HG03066 (cell line): ENCODE data around the gene GOLGA6L1.
"Not testable (repeated sequence)": the region's sequence is repeated elsewhere in the genome, so short reads cannot be mapped to it uniquely, and the experiment has no call there.

Experiments
- ATAC-seq: cut with Tn5 transposase; IDR thresholded peaks from one replicate; pipeline ENCODE4 v1.9.1; 2021; ENCODE audit warnings: low read depth; ENCODE audit not compliant: unreplicated experiment

Gene GOLGA6L1, protein sequence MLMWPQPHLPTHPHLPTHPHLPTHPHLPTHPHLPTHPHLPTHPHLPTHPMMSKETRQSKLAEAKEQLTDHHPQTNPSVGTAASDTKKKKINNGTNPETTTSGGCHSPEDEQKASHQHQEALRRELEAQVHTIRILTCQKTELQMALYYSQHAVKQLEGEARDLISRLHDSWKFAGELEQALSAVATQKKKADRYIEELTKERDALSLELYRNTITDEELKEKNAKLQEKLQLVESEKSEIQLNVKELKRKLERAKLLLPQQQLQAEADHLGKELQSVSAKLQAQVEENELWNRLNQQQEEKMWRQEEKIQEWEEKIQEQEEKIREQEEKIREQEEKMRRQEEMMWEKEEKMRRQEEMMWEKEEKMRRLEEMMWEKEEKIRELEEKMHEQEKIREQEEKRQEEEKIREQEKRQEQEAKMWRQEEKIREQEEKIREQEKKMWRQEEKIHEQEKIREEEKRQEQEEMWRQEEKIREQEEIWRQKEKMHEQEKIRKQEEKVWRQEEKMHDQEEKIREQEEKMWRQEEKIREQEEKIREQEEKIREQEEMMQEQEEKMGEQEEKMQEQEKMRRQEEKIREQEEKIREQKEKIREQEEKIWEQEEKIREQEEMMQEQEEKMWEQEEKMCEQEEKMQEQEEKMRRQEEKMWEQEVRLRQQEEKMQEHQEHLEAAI

GRCh38 chr15:23136722-23137121, at the start of gene GOLGA6L1:
Gene GOLGA6L1 (minus strand): TSS chr15:23136822. CDS start chr15:23136731, 91 bp downstream.
- ATAC-seq = not testable (repeated sequence)

- ATAC-seq = not testable (repeated sequence)
Measured at GRCh38 chr15:23181201-23181600, 44.6 kb upstream of the GOLGA6L1 start.

GRCh38 chr15:23180547-23180927, 43.9 kb upstream of the GOLGA6L1 start:
- not testable (repeated sequence) for ATAC-seq

- ATAC-seq = not testable (repeated sequence)
Measured at GRCh38 chr15:23179768-23180546, 43.3 kb upstream of the GOLGA6L1 start.

- ATAC-seq = not testable (repeated sequence)
Measured at GRCh38 chr15:23176683-23177082, 40.1 kb upstream of the GOLGA6L1 start.

DNA sequence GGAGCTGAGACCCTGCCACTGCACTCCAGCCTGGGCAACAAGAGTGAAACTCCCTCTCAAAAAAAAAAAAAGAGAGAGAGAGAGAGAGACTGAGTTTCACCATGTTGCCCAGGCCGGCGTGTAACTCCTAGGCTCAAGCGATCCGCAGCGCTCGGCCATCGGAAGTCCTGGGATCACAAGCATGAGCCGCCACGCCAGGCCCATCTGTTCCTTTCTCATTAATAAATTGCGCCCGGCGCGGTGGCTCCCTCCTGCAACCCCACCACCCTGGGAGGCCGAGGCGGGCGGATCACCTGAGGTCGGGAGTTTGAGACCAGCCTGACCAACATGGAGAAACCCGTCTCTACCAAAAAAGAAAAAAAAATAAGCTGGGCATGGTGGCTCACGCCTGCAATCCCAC, 39.0 kb upstream of the GOLGA6L1 start:
- not testable (repeated sequence) for ATAC-seq

GRCh38 chr15:23174609-23175140, 38.1 kb upstream of the GOLGA6L1 start:
- ATAC-seq = not testable (repeated sequence)

DNA sequence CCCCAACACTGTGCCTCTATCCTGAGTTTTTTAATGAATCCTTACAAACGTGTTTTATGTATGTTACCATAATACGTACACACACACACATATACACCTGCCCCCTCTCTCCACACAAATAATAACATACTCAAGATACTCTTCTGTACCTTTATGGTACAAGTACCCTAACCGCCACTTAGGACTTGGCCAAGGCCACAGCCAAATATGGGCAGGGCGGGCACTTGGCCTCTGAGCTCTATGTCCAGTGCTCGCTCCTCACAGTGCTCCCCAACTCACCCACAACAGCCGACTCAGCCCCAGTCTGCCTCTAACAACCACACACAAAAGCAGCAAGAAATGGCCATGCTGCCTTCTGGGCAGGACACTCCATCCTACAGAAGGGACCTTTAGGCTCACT, 3.8 kb downstream of the GOLGA6L1 start:
- not testable (repeated sequence) for ATAC-seq

- ATAC-seq = no peak
Measured at GRCh38 chr15:23118208-23118607, 18.4 kb downstream of the GOLGA6L1 start.

DNA sequence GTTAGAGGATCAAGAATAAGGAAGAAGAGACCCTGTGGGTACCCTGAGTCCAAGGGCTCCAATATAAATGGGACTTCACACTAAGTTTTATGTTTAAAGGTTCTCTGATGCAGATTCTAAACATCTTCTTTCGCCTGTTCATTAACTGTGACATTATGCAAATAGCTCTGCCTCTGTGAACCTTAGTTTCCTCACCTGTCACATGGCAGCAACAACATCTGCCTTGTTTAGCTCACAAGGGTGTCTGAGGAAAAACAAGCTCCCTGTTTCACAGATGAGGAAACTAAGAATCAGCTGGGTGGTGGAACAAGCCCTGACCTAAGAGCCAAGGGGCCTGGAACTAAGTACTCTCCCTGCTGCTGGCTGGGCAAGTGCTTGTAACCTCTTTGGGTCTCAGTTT, 40.8 kb downstream of the GOLGA6L1 start:
- no peak for ATAC-seq

GRCh38 chr15:23083115-23083514, 53.5 kb downstream of the GOLGA6L1 start:
- no peak for ATAC-seq

DNA sequence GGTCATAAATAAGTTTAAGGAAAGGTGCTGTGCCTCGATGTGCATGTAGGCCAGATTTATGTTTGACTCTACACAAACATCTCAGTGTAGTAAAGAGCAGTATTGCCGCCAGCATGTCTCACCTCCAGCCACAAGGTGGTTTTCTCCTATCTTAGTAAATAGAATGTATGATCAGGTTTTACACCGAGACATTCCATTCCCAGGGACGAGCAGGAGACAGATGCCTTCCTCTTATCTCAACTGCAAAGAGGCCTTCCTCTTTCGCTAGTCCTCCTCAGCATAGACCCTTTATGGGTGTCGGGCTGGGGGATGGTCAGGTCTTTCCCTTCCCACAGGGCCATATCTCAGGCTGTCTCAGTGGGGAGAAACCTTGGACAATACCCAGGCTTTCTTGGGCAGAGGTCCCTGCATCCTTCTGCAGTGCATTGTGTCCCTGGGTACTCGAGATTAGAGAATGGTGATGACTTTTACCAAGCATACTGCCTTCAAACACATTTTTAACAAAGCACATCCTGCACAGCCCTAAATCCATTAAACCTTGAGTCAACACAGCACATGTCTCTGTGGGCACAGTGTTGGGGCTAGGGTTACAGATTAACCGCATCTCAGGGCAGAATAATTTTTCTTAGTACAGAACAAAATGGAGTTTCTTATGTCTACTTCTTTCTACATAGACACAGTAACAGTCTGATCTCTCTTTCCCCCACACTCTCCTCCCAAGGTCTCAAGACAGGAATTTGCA, 54.5 kb downstream of the GOLGA6L1 start:
- not testable (repeated sequence) for ATAC-seq

DNA sequence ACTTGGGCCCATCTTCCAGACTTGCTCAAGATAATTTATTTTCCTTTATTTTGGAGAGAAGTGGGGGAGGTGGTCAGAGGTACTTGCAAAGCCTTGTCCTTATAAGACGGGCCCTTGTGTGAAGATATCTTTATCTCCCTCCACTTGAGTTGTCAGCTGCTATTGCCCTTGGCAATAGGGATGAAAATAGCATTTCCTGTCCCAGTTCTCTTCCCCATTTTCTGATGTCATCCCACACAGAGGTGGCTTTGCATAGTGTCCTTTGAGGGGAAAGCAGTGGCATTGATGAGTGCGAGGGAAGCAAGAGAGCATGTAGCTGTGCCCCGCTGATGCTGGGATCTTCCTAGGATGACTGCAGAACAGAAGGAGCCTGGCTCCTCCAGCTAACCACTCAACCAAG, 55.4 kb downstream of the GOLGA6L1 start:
- no peak for ATAC-seq

GRCh38 chr15:23079766-23080165, 56.9 kb downstream of the GOLGA6L1 start:
- ATAC-seq = no peak
